Small intestine (tissue), 7 donors: ENCODE results near the gene STIM1. TPM values are rescaled to one million over a fixed set of nuclear protein-coding genes. Genes with fewer than 3 reads are reported as not detected.
"Not testable (repeated sequence)": the region's sequence is repeated elsewhere in the genome, so short reads cannot be mapped to it uniquely, and the experiment has no call there.

Source experiments
- DNase-seq, 2 donors: peaks; one replicate each; pipeline versions ENCODE4 v3.0.0 to v3.0.0-alpha.2; 2013
- FAIRE-seq: peaks from 2 replicates; lab custom pipeline; 2012; peaks lifted over from hg19 to GRCh38; lab: Jason Lieb, UNC
- H3K27ac ChIP-seq, 3 donors: one replicate each; pipeline ENCODE4 v1.5.1; 2013; ENCODE audit warnings: low read length in 2 of 3, mild to moderate bottlenecking in 2 of 3, control low read depth in 1 of 3, inconsistent platforms in 1 of 3, low read depth in 1 of 3, moderate library complexity in 1 of 3
- H3K27me3 ChIP-seq, 3 donors: one replicate each; pipeline ENCODE4 v1.6.1; 2013; ENCODE audit warnings: low read length in 3 of 3, inconsistent platforms in 1 of 3; ENCODE audit not compliant: control insufficient read depth in 3 of 3, insufficient read depth in 3 of 3
- H3K36me3 ChIP-seq, 3 donors: one replicate each; pipeline ENCODE4 v1.6.1; 2013; ENCODE audit warnings: low read length in 3 of 3, inconsistent platforms in 1 of 3, low read depth in 1 of 3, mild to moderate bottlenecking in 1 of 3, moderate library complexity in 1 of 3; ENCODE audit not compliant: control insufficient read depth in 3 of 3, insufficient read depth in 2 of 3
- H3K4me1 ChIP-seq, 3 donors: one replicate each; pipeline ENCODE4 v1.6.1; 2013; ENCODE audit warnings: low read length in 2 of 3, inconsistent platforms in 1 of 3, low read depth in 1 of 3, mild to moderate bottlenecking in 1 of 3, moderate library complexity in 1 of 3; ENCODE audit not compliant: control insufficient read depth in 3 of 3, insufficient read depth in 2 of 3
- H3K4me3 ChIP-seq, 3 donors: one replicate each; pipeline ENCODE4 v1.5.1; 2013; ENCODE audit warnings: low read length in 3 of 3, control low read depth in 1 of 3, inconsistent platforms in 1 of 3, low read depth in 1 of 3, mild to moderate bottlenecking in 1 of 3, moderate library complexity in 1 of 3
- H3K9me3 ChIP-seq, 2 donors: one replicate each; pipeline ENCODE4 v1.6.1; 2013; ENCODE audit warnings: low read depth in 1 of 2, low read length in 1 of 2; ENCODE audit not compliant: control insufficient read depth in 2 of 2, insufficient read depth in 1 of 2
- WGBS, 3 donors: extraction: QIAGEN DNeasy Blood & Tissue Kit; methylation state at CpG; one replicate each; pipeline ENCODE4 v1.1.7; 2013; 5-methylcytosine and 5-hydroxymethylcytosine counted together
- polyA plus RNA-seq, 4 donors: library from polyadenylated mRNA; stranded (reverse) in 3 of 4; unstranded in 1 of 4; fragments of 200-250 nt in 3 of 4; fragments of 120-200 nt in 1 of 4; gene quantifications; one replicate each; pipeline versions ENCODE4 v1.2.1 to v1.2.3, GENCODE V29; 2013
- donor health status: healthy with polysubstance abuse.
- donor health status: control.
- donor health status: control.
- donor health status: Bipolar disorder and iron deficiency.
- donor health status: healthy.

The STIM1 gene
- polyA plus RNA-seq, 4 donors = 5.6 to 27.9 (median 11.7) TPM

DNA sequence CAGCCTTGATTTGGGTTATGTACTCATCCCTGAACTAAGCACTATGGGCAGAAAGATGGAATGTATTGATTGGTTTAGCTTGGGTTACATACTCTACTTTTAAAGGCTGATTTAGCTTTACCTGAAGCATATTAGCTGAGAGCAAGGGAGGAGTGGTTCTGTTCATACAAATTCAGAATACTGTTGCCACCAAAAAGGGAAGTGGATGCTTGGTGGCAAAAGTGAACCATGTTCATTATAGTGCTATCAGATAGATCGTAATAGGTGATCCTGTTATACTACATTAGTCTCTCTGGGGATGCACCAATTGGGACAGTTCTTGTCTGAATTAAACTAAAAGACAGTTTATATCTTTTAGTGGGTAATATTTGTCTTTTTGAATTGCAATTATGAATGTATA is 194.7 kb downstream of the STIM1 start:
- no peak overlapping the region for H3K27ac ChIP-seq
- 91 to 100% (median 92%) methylated on average over 1 of the region's 1 CpG for WGBS, 3 donors
- no peaks in the 10 kb centered on the region for H3K4me1 ChIP-seq
- no peaks in the 10 kb centered on the region for H3K36me3 ChIP-seq
- no peak for FAIRE-seq
- no peak for DNase-seq
- H3K27me3 ChIP-seq = no peaks in the 10 kb centered on the region
- no peak overlapping the region for H3K4me3 ChIP-seq
- no peaks in the 10 kb centered on the region for H3K9me3 ChIP-seq

DNA sequence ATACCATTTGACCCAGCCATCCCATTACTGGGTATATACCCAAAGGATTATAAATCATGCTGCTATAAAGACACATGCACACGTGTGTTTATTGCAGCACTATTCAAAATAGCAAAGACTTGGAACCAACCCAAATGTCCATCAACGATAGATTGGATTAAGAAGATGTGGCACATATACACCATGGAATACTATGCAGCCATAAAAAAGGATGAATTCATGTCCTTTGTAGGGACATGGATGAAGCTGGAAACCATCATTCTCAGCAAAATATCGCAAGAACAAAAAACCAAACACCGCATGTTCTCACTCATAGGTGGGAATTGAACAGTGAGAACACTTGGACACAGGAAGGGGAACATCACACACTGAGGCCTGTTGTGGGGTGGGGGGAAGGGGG is 197.7 kb downstream of the STIM1 start:
- 79 to 96% (median 95%) methylated on average over 4 of the region's 4 CpGs for WGBS, 3 donors
- not testable (repeated sequence) for H3K27ac ChIP-seq, H3K36me3 ChIP-seq, DNase-seq, H3K27me3 ChIP-seq, FAIRE-seq, H3K9me3 ChIP-seq, H3K4me3 ChIP-seq, H3K4me1 ChIP-seq

DNA sequence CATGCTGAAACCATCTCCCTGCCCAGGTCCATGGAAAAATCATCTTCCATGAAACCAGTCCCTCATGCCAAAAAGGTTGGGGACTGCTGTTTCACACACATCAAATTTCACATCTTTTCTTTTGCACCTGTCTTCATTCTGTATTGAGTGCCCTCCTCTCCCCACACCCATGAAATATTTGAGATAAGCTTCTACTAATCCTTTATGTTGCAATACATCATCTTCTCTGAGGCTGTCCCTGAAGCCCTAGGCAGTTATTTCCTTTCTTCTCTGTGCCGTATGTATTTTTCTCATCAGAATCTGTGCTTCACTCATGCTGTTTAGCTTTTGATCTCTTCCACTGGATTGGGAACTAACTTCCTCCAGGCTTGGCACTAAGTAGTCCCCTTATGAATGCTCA is 199.2 kb downstream of the STIM1 start:
- Histone ChIP-seq H3K27me3 (no peaks in the 10 kb centered on the region), H3K9me3 (no peaks in the 10 kb centered on the region), H3K36me3 (peaks cover 2 to 8% (median 4%) of the 10 kb centered on the region in 3 donors), H3K4me1 (no peaks in the 10 kb centered on the region), H3K4me3 (no peak overlapping the region), H3K27ac (no peak overlapping the region)
- FAIRE-seq (no peak), DNase-seq (no peak)
- 61 to 74% (median 65%) methylated on average over 1 of the region's 1 CpG for WGBS, 3 donors

DNA sequence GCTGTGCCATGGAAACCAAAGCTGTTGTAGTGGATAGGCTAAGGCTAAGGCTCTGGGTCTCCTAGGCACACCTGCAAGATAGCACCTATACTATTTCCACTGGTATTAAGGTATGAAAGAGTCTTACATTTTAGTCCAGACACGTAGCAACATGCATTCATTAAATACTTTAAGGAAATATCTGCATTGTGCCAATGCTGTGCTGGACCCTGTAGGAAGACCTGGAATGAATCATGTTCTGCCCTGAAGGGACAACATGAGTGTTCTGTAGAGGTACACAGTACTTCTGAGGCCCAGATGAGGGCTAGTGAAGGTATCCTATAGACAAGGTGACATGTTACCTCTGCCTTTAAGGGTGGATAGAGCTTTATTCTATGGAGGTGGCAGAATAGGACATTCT is 204.0 kb downstream of the STIM1 start:
- no peak for FAIRE-seq
- Histone ChIP-seq H3K36me3 (peaks cover 7 to 10% (median 9%) of the 10 kb centered on the region in 3 donors), H3K4me1 (no peaks in the 10 kb centered on the region), H3K27me3 (no peaks in the 10 kb centered on the region), H3K9me3 (no peaks in the 10 kb centered on the region), H3K4me3 (no peak overlapping the region), H3K27ac (no peak overlapping the region)
- no peak for DNase-seq
- 95 to 96% (median 96%) methylated on average over 1 of the region's 1 CpG for WGBS, 3 donors

DNA sequence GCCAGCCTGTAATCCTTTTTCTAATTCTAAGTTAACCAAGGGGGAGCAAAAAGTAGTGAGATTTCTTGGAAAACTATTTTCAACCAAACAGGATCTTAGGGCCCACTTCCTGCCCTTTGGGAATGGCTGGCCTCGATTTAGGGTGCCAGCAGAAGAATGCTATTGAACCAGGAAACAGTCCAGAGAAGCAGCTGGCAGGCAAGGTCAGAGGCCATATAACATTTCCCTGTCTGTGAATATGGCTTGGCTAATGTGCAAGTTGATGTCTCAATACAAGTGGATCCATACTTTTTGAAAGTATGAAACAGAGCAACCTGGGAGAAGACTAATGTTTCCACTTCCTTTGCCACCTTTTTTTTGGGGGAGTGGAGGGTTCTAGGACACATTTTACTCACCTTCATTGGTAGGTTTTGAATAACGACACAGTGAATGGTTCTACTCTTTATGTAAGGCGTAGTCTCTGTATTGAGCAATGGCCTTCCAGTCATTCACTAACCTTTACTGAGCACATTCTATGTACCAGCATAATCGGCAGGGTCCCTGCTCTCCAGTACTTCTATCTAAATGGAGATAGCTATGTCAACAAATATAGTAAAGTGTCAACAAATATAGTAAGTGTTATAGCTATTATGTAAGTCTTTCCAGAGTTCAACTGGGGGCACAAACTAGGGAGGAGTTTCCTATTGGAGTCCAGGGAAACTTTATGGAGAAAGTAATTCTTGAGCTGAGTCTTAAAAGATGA is 204.9 kb downstream of the STIM1 start:
- no peak for FAIRE-seq
- Histone ChIP-seq H3K4me3 (no peak overlapping the region), H3K9me3 (no peaks in the 10 kb centered on the region), H3K36me3 (peaks cover 7 to 10% (median 9%) of the 10 kb centered on the region in 3 donors), H3K27ac (peak overlapping the region in 1 of 3 donors; percentile 0), H3K27me3 (no peaks in the 10 kb centered on the region), H3K4me1 (no peaks in the 10 kb centered on the region)
- peak; percentile 48 to 51 for DNase-seq
- WGBS, 3 donors = 28 to 57% (median 46%) methylated on average over 4 of the region's 4 CpGs

GRCh38 chr11:4061700-4062099 is 206.2 kb downstream of the STIM1 start:
- Histone ChIP-seq H3K4me3 (no peak overlapping the region), H3K9me3 (no peaks in the 10 kb centered on the region), H3K27ac (no peak overlapping the region), H3K4me1 (no peaks in the 10 kb centered on the region), H3K27me3 (no peaks in the 10 kb centered on the region), H3K36me3 (peaks cover 4 to 5% (median 5%) of the 10 kb centered on the region in 3 donors)
- DNase-seq (no peak), FAIRE-seq (no peak)
- WGBS, 3 donors = 83 to 100% (median 97%) methylated on average over 1 of the region's 1 CpG

- peaks cover 4 to 6% (median 5%) of the 10 kb centered on the region in 3 donors for H3K36me3 ChIP-seq
- no peak overlapping the region for H3K4me3 ChIP-seq
- DNase-seq (peak in 1 of 2 donors; percentile 23), FAIRE-seq (no peak)
- no peaks in the 10 kb centered on the region for H3K27me3 ChIP-seq
- 34 to 64% (median 47%) methylated on average over 3 of the region's 3 CpGs for WGBS, 3 donors
- H3K4me1 ChIP-seq = no peaks in the 10 kb centered on the region
- H3K27ac ChIP-seq = no peak overlapping the region
- H3K9me3 ChIP-seq = no peaks in the 10 kb centered on the region
Observed at GRCh38 chr11:4063348-4063747, 207.9 kb downstream of the STIM1 start.

DNA sequence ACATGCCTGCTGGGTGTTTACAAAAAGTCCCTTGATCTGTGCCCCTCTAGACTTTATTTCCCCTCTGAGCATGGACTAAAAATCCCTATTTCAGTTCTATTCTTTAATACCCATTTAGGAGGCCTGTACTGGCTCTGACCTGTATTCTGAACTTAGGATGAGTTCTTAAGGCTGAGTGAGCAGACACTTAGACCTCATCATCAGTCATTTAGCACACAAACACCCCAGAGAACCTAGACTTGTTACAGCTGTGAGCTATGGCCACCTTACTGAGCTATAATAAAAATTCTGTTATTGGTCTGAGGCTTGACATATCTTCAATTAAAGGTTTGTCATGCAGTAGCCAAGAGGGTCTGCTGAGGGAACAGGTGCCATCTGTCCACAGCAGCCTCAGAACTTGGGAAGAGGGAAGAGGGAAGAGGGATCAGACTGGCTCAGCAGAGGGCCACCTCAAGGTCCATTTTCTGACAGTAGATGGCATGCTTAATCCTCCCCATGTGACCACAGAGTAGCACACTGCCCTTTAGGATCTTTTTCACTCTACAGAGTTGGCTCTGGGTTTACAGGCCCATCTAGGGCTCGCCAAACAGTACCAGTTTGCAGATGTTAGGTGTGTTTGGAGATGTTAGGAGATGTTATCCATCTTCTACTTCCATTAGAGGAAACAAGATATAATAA is 209.0 kb downstream of the STIM1 start:
- H3K36me3 ChIP-seq = peaks cover 4 to 5% (median 4%) of the 10 kb centered on the region in 3 donors
- WGBS, 3 donors = 96 to 100% (median 96%) methylated on average over 1 of the region's 1 CpG
- H3K9me3 ChIP-seq = no peaks in the 10 kb centered on the region
- FAIRE-seq (no peak), DNase-seq (no peak)
- H3K4me1 ChIP-seq = no peaks in the 10 kb centered on the region
- no peak overlapping the region for H3K4me3 ChIP-seq
- H3K27me3 ChIP-seq = no peaks in the 10 kb centered on the region
- H3K27ac ChIP-seq = no peak overlapping the region
